ENCODE results near the gene SPOCK2. TPM values are rescaled to one million over a fixed set of nuclear protein-coding genes. Genes with fewer than 3 reads are reported as not detected.

Gene SPOCK2
- total and polyA plus RNA-seq, 2 of the 4 experiments (the other 2 are of a cell fraction): 0.02 TPM; not detected in 1

DNA sequence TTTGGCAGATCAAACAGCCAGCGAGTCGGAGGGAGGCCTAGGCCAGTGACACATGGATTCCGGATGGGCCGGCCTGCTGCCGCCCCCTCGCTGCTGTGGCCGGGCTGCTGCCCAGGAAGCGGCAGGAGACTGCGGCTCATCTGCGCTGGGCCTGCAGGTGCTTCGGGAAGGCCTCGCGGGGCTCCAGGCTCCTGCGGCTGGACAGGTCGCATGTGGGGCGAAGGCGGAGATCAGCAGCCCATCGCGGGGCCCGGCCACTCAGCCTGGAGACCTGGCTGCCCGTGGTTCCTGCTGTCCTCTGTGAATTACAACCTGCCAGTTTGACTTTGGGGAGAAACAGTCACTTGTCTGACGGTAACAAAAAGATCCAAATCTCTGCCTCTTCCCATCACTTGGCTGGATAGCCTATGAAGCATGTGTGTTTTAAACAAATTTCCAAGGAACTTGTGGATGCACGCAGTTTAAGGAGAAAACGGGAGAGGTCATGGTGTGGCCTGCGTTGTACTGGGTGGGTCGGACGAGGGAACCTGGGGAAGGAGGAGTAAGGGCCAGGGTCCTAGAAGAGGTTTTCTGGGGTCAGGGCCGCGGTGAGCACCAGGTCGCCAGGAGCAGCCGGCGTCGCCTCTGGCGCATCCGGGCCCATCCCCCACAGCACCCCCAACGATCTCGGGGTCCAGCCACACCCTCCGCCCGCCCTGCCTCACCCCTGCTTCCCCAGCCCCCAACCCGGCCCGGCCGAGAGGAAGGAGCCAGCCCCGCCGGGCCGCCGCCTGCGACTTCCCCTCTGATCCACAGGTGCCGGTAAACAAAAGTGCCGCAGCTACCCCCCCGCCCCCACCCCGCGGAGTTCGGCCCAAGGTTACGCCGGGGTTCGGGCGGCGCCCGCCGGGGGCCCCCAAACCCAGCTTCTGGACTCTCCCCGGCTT, 1.6 kb downstream of the SPOCK2 start (continued):
- no peak for TF ChIP-seq RCOR1 (IDR thresholded peaks at IDR 0.05; ENCODE audit: insufficient replicate concordance, low read length)

- Histone ChIP-seq H3K23ac (ENCODE audit: low read depth, low read length) (no peak overlapping the region), H2AK9ac (replicated peaks; ENCODE audit: low read depth, low read length, poor library complexity) (no peak overlapping the region), H3K56ac (ENCODE audit: extremely low read depth, insufficient read depth, low read length) (no peak overlapping the region), H4K8ac (ENCODE audit: low read depth in 2 of 2, low read length in 2 of 2) (no peak overlapping the region), H2BK5ac (ENCODE audit: low read depth, low read length, poor library complexity, severe bottlenecking) (no peak overlapping the region), H2BK15ac (ENCODE audit: low read depth, low read length) (no peak overlapping the region), H4K5ac (ENCODE audit: low read depth, low read length) (no peak overlapping the region), H4K20me1 (ENCODE audit: insufficient read depth, low read length) (no peaks in the 10 kb centered on the region; the same call in 1 of the 2 replicates), H2AFZ (replicated peaks; ENCODE audit: low read length, poor library complexity) (no peak overlapping the region), H3K36me3 (ENCODE audit: control insufficient read depth, insufficient read depth, low read length) (no peaks in the 10 kb centered on the region), H3K9me1 (ENCODE audit: insufficient read depth, low read length) (no peaks in the 10 kb centered on the region), H3K27me3 (ENCODE audit: control insufficient read depth, insufficient read depth, low read length) (peaks cover 81% of the 10 kb centered on the region), H3K18ac (ENCODE audit: low read depth, low read length) (no peak overlapping the region), H2BK20ac (ENCODE audit: low read depth, low read length) (no peak overlapping the region), H3K9ac (ENCODE audit: low read depth, low read length) (no peak overlapping the region), H4K91ac (ENCODE audit: insufficient read depth, low read depth, low read length) (no peak overlapping the region), H3K4me2 (ENCODE audit: low read depth, low read length) (no peak overlapping the region), H3K79me1 (ENCODE audit: low read depth in 1 of 2, low read length in 2 of 2) (no peaks in the 10 kb centered on the region), H2AK5ac (ENCODE audit: low read depth, low read length) (no peak overlapping the region), H3K4ac (ENCODE audit: low read depth, low read length) (no peak overlapping the region), H3K4me1 (ENCODE audit: control insufficient read depth, insufficient read depth, low read length) (peaks cover 5% of the 10 kb centered on the region; the same call in 1 of the 2 replicates), H3K27ac (ENCODE audit: insufficient read depth, low read length) (no peak overlapping the region), H3K14ac (replicated peaks; ENCODE audit: low read depth, low read length) (no peak overlapping the region), H3K4me3 (ENCODE audit: insufficient read depth, low read depth, low read length) (no peak overlapping the region), H2BK120ac (ENCODE audit: low read depth, low read length) (no peak overlapping the region), H3K9me3 (ENCODE audit: control insufficient read depth, insufficient read depth, low read length) (no peaks in the 10 kb centered on the region)
- intact Hi-C loops (cut with micrococcal nuclease): no loop called here
- dilution Hi-C loops (cut with HindIII; ENCODE audit: low sequenced_read_pairs, unreplicated experiment): no loop called here
- no TSS peak for BruUV-seq (replicated peaks)
- WGBS, 2 experiments (ENCODE audit: extremely low coverage in 2 of 2, insufficient read length in 1 of 2): no CpG with 5 or more reads among the region's 1 CpG
- ChIA-PET POLR2A (ENCODE audit: unreplicated experiment) (no interaction called here), CTCF (no interaction called here)
- DNase-seq: no peak
- TF ChIP-seq FOS (IDR thresholded peaks at IDR 0.05; ENCODE audit: low read depth, low read length): no peak
- peak; percentile 15; the same call in 1 of the 2 replicates for TF ChIP-seq CEBPB (IDR thresholded peaks at IDR 0.05; ENCODE audit: low read depth, low read length)
- TF ChIP-seq NFE2L2 (IDR thresholded peaks at IDR 0.05; ENCODE audit: low read depth, low read length): no peak
- in situ Hi-C loops (cut with MboI; ENCODE audit: low sequenced_read_pairs): no loop called here
- no peak for ATAC-seq (ENCODE audit: low read depth)
Measured at GRCh38 chr10:72085864-72086465, 2.4 kb downstream of the SPOCK2 start.
